ENCODE measurements around the gene TTLL4. TPM values are rescaled to one million over a fixed set of nuclear protein-coding genes. Genes with fewer than 3 reads are reported as not detected.

The TTLL4 gene
- 33.7 TPM for total RNA-seq

- DNase-seq (ENCODE audit: low spot score), result peak; percentile 98
Measured at GRCh38 chr2:218710687-218711549, at the start of gene TTLL4. Gene TTLL4, plus strand, starts transcription at chr2:218710835. Its CDS starts 26,842 bp downstream, at chr2:218737677.

- no peak for DNase-seq (ENCODE audit: low spot score)
Measured at GRCh38 chr2:218662377-218662776, 48.3 kb upstream of the TTLL4 start.

- DNase-seq (ENCODE audit: low spot score), result no peak
Measured at GRCh38 chr2:218662827-218663226, 47.8 kb upstream of the TTLL4 start.

- DNase-seq (ENCODE audit: low spot score), result no peak
Measured at GRCh38 chr2:218663901-218664300, 46.7 kb upstream of the TTLL4 start.

- DNase-seq (ENCODE audit: low spot score), result no peak
Measured at GRCh38 chr2:218664653-218665052, 46.0 kb upstream of the TTLL4 start.

GRCh38 chr2:218671097-218671653, 39.5 kb upstream of the TTLL4 start:
- no peak for DNase-seq (ENCODE audit: low spot score)

GRCh38 chr2:218671654-218672566, 38.7 kb upstream of the TTLL4 start, which contains the start of the genes RNF25 and STK36:
Gene RNF25, minus strand, starts transcription at chr2:218672002. Its CDS starts 32 bp downstream, at chr2:218671970.
Gene STK36, plus strand, starts transcription at chr2:218672086. Its CDS starts 744 bp downstream, at chr2:218672830.
- DNase-seq (ENCODE audit: low spot score), result peak; percentile 84

GRCh38 chr2:218679119-218679518, 31.5 kb upstream of the TTLL4 start:
- DNase-seq (ENCODE audit: low spot score), result no peak

- DNase-seq (ENCODE audit: low spot score), result no peak
Measured at GRCh38 chr2:218680061-218680460, 30.6 kb upstream of the TTLL4 start.

GRCh38 chr2:218687400-218688060, 23.1 kb upstream of the TTLL4 start:
- DNase-seq (ENCODE audit: low spot score), result peak; percentile 52

GRCh38 chr2:218691234-218691633, 19.4 kb upstream of the TTLL4 start:
- no peak for DNase-seq (ENCODE audit: low spot score)

GRCh38 chr2:218694405-218695145, 16.1 kb upstream of the TTLL4 start:
- no peak for DNase-seq (ENCODE audit: low spot score)

GRCh38 chr2:218698885-218699284, 11.8 kb upstream of the TTLL4 start:
- no peak for DNase-seq (ENCODE audit: low spot score)

- DNase-seq (ENCODE audit: low spot score), result no peak
Measured at GRCh38 chr2:218701806-218702205, 8.8 kb upstream of the TTLL4 start.

GRCh38 chr2:218703341-218703740, 7.3 kb upstream of the TTLL4 start:
- DNase-seq (ENCODE audit: low spot score), result no peak

GRCh38 chr2:218708086-218708485, 2.5 kb upstream of the TTLL4 start:
- no peak for DNase-seq (ENCODE audit: low spot score)

- no peak for DNase-seq (ENCODE audit: low spot score)
Measured at GRCh38 chr2:218709908-218710307, 727 bp upstream of the TTLL4 start.

GRCh38 chr2:218710334-218710686, 325 bp upstream of the TTLL4 start:
- DNase-seq (ENCODE audit: low spot score), result no peak

GRCh38 chr2:218711550-218711929, 905 bp downstream of the TTLL4 start:
- no peak for DNase-seq (ENCODE audit: low spot score)

GRCh38 chr2:218713922-218714321, 3.3 kb downstream of the TTLL4 start:
- no peak for DNase-seq (ENCODE audit: low spot score)

GRCh38 chr2:218716070-218716469, 5.4 kb downstream of the TTLL4 start:
- no peak for DNase-seq (ENCODE audit: low spot score)
